Hepatocyte (in vitro differentiated cells): Measurements from ENCODE around the gene IP6K1.

Source experiments
- EZH2 ChIP-seq: fragments of 200-600 bp; sonication (generic); IDR thresholded peaks from 2 replicates; pipeline ENCODE4 v1.6.1; 2016; ENCODE audit warnings: antibody characterized with exemption, mild to moderate bottlenecking, borderline replicate concordance
- EZH2phosphoT487 ChIP-seq: fragments of 200-600 bp; sonication (generic); IDR thresholded peaks from one replicate; pipeline ENCODE4 v1.6.1; 2018; ENCODE audit warnings: antibody characterized with exemption, mild to moderate bottlenecking, low read depth, moderate library complexity; ENCODE audit not compliant: unreplicated experiment, severe bottlenecking
- TF ChIP-seq, protein P1 (sequence below): fragments of 200-600 bp; sonication (generic); IDR thresholded peaks from 2 replicates; pipeline ENCODE4 v1.5.1; 2016; ENCODE audit warnings: antibody characterized with exemption, mild to moderate bottlenecking; ENCODE audit not compliant: poor library complexity

- TF ChIP-seq, protein P1, sequence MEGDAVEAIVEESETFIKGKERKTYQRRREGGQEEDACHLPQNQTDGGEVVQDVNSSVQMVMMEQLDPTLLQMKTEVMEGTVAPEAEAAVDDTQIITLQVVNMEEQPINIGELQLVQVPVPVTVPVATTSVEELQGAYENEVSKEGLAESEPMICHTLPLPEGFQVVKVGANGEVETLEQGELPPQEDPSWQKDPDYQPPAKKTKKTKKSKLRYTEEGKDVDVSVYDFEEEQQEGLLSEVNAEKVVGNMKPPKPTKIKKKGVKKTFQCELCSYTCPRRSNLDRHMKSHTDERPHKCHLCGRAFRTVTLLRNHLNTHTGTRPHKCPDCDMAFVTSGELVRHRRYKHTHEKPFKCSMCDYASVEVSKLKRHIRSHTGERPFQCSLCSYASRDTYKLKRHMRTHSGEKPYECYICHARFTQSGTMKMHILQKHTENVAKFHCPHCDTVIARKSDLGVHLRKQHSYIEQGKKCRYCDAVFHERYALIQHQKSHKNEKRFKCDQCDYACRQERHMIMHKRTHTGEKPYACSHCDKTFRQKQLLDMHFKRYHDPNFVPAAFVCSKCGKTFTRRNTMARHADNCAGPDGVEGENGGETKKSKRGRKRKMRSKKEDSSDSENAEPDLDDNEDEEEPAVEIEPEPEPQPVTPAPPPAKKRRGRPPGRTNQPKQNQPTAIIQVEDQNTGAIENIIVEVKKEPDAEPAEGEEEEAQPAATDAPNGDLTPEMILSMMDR, result no peak
- TF ChIP-seq EZH2, result no peak
- no peak for TF ChIP-seq EZH2phosphoT487
Observed at GRCh38 chr3:49787182-49787464, 781 bp upstream of the IP6K1 start.
